Ectodermal cell (in vitro differentiated cells): ENCODE data around the gene ZNF691.
A peak's percentile ranks its signal among the peaks of the same experiment; 100 is the strongest.

ENCODE experiments used
- H3K27ac ChIP-seq: 2 replicates; pipeline ENCODE4 v1.7.0; 2013; ENCODE audit warnings: mild to moderate bottlenecking, low read depth, low read length; ENCODE audit not compliant: insufficient read depth, poor library complexity, severe bottlenecking
- H3K27me3 ChIP-seq: 2 replicates; pipeline ENCODE4 v1.7.0; 2013; ENCODE audit warnings: mild to moderate bottlenecking, low read length; ENCODE audit not compliant: insufficient read depth, control insufficient read depth, poor library complexity, severe bottlenecking
- H3K36me3 ChIP-seq: one replicate; pipeline ENCODE4 v1.7.0; 2013; ENCODE audit warnings: low read length; ENCODE audit not compliant: control insufficient read depth, insufficient read depth
- H3K4me1 ChIP-seq: one replicate; pipeline ENCODE4 v1.7.0; 2013; ENCODE audit warnings: low read length; ENCODE audit not compliant: control insufficient read depth, insufficient read depth
- H3K4me3 ChIP-seq: 2 replicates; pipeline ENCODE4 v1.7.0; 2013; ENCODE audit warnings: low read depth, low read length, control low read depth; ENCODE audit not compliant: insufficient read depth
- H3K9me3 ChIP-seq: 2 replicates; pipeline ENCODE4 v1.7.0; 2013; ENCODE audit warnings: mild to moderate bottlenecking, low read length, moderate library complexity; ENCODE audit not compliant: control insufficient read depth
- WGBS, 2 experiments: methylation state at CpG; one replicate each; pipeline ENCODE4 v1.1.7; 2013; ENCODE audit warnings: missing lambda C conversion rate in 2 of 2; 5-methylcytosine and 5-hydroxymethylcytosine counted together

The ZNF691 gene

DNA sequence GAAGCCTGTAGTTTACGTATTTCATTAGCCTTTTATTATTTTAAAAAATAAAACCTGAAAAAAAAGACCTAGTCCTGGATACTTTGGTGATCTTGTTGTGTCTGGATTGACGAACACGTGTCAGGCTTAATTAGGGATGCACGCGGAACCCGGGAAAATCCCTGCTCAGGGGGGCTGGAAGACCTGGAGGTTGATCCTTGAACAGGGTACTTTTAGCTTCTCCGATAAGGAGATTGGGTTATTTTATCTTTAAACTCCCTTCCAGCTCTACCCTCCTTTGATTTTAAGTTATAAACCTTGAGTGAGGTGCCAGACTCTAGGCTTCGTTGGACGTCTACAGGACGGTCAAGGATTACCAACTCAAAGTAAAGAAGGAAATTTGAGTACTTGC lies 552 bp upstream of the ZNF691 start:
- Histone ChIP-seq H3K4me3 (peak overlapping the region; percentile 94), H3K27me3 (no peaks in the 10 kb centered on the region), H3K4me1 (peaks cover 11% of the 10 kb centered on the region), H3K36me3 (peaks cover 15% of the 10 kb centered on the region), H3K27ac (no peak overlapping the region), H3K9me3 (no peaks in the 10 kb centered on the region)
- 4 to 8% methylated on average over 9 to 10 of the region's 10 CpGs for WGBS, 2 experiments

GRCh38 chr1:42847111-42847595 lies 740 bp downstream of the ZNF691 start:
- Histone ChIP-seq H3K4me1 (peaks cover 11% of the 10 kb centered on the region), H3K4me3 (peak overlapping the region; percentile 94), H3K9me3 (no peaks in the 10 kb centered on the region), H3K27me3 (no peaks in the 10 kb centered on the region), H3K27ac (no peak overlapping the region), H3K36me3 (peaks cover 26% of the 10 kb centered on the region)
- 10 to 13% methylated on average over 6 of the region's 6 CpGs for WGBS, 2 experiments

GRCh38 chr1:42847721-42848460 lies 1.5 kb downstream of the ZNF691 start:
- H3K27ac ChIP-seq, result no peak overlapping the region

DNA sequence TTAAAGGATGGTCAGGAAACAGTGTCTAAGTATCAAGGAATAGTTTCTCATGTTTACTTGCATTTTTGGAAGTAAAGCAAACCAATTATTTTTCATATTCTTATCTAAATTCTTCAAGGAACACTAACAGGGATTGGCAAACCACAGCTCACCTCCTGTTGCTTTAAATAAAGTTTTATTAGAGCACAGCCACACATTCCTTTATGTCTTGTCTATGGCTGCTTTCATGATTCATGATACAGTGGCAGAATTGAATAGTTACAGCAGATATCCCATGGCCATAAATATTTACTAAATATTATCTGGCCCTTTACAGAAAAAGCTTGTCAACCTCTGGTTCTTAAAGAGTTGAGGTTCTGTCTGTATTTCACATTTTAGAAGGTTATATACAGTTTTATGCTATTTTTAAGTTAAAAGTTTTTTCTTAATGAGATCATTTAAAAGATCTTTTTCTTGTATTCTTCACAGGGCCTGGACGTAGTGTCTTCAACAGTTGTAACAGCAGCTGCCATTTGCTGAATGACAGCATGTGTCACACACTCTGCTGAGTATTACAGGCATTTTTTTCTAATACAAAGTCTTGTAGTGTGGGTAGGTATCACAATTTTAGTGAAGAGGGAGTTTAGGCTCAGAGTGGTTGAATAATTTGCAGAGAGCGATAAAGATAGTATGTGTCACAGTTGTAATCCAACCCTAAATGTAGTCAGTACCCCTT lies 2.6 kb downstream of the ZNF691 start:
- Histone ChIP-seq H3K27me3 (no peaks in the 10 kb centered on the region), H3K36me3 (peaks cover 34% of the 10 kb centered on the region), H3K4me1 (peaks cover 11% of the 10 kb centered on the region), H3K9me3 (no peaks in the 10 kb centered on the region), H3K4me3 (no peak overlapping the region), H3K27ac (no peak overlapping the region)
- WGBS, 2 experiments, result 87 to 95% methylated on average over 2 of the region's 2 CpGs

More at GRCh38 chr1:42847721-42848460, 1.5 kb downstream of the ZNF691 start:
- H3K27me3 ChIP-seq, result no peaks in the 10 kb centered on the region
- peaks cover 11% of the 10 kb centered on the region for H3K4me1 ChIP-seq
- peak overlapping the region; percentile 94 for H3K4me3 ChIP-seq
- WGBS, 2 experiments, result 74% methylated on average over 6 of the region's 6 CpGs
- peaks cover 32% of the 10 kb centered on the region for H3K36me3 ChIP-seq
- H3K9me3 ChIP-seq, result no peaks in the 10 kb centered on the region

- H3K27ac ChIP-seq, result no peak overlapping the region
- H3K4me3 ChIP-seq, result no peak overlapping the region
- 88 to 96% methylated on average over 5 of the region's 5 CpGs for WGBS, 2 experiments
- no peaks in the 10 kb centered on the region for H3K9me3 ChIP-seq
- H3K36me3 ChIP-seq, result peaks cover 34% of the 10 kb centered on the region
- H3K27me3 ChIP-seq, result no peaks in the 10 kb centered on the region
- peaks cover 11% of the 10 kb centered on the region for H3K4me1 ChIP-seq
Measured at GRCh38 chr1:42849944-42850343, 3.5 kb downstream of the ZNF691 start.

GRCh38 chr1:42851420-42851819 lies 5.0 kb downstream of the ZNF691 start:
- H3K27ac ChIP-seq, result no peak overlapping the region
- WGBS, 2 experiments, result 97 to 98% methylated on average over 15 of the region's 15 CpGs
- H3K4me3 ChIP-seq, result no peak overlapping the region
- no peaks in the 10 kb centered on the region for H3K27me3 ChIP-seq
- no peaks in the 10 kb centered on the region for H3K9me3 ChIP-seq
- peaks cover 11% of the 10 kb centered on the region for H3K4me1 ChIP-seq
- peaks cover 34% of the 10 kb centered on the region for H3K36me3 ChIP-seq

- Histone ChIP-seq H3K4me3 (no peak overlapping the region), H3K27ac (no peak overlapping the region), H3K4me1 (peaks cover 11% of the 10 kb centered on the region), H3K36me3 (peaks cover 34% of the 10 kb centered on the region), H3K27me3 (no peaks in the 10 kb centered on the region), H3K9me3 (no peaks in the 10 kb centered on the region)
- WGBS, 2 experiments, result 96 to 97% methylated on average over 2 of the region's 2 CpGs
Measured at GRCh38 chr1:42851960-42852607, 5.7 kb downstream of the ZNF691 start.

GRCh38 chr1:42852608-42852980 lies 6.2 kb downstream of the ZNF691 start:
- 0 to 52% methylated on average over 1 to 2 of the region's 2 CpGs for WGBS, 2 experiments
- no peak overlapping the region for H3K27ac ChIP-seq
- no peaks in the 10 kb centered on the region for H3K27me3 ChIP-seq
- H3K36me3 ChIP-seq, result peaks cover 34% of the 10 kb centered on the region
- H3K4me1 ChIP-seq, result peaks cover 6% of the 10 kb centered on the region
- H3K9me3 ChIP-seq, result no peaks in the 10 kb centered on the region
- H3K4me3 ChIP-seq, result no peak overlapping the region

DNA sequence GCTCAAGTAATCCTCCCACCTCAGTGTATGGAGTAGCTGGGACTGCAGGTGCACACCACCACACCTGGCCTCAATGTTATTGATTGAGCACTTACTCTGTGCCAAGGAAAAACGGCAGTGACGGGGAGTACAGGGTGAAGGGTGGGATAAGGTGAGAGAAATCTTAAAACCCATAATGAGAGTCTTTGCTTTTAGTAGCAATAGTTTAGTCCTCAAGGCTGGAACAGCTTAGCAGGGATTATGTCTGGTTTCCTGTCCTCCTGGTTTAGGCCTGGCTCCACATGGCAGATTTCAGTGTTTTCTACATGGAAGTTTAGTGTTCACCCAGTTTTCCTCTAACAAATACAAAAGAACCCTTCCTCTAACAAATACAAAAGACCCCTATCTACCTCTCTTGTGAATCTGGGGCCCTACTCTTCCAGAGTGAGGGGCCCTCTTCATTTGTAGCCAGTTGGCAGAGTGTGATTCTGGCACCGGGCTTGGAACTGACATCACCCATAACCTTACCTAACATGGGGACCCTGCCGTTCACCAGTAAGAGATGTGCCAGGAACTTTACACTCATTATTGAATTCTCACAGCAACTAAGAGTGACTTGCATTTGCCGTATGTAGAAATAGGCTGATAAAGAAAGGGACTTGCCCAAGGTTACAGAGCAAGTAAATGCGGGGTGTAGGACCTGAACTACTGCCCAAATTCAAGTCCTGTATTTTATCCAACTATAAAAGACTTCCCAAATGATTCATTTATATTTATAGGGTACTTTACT lies 6.9 kb downstream of the ZNF691 start:
- H3K4me1 ChIP-seq, result no peaks in the 10 kb centered on the region
- H3K27me3 ChIP-seq, result no peaks in the 10 kb centered on the region
- H3K27ac ChIP-seq, result no peak overlapping the region
- no peak overlapping the region for H3K4me3 ChIP-seq
- peaks cover 34% of the 10 kb centered on the region for H3K36me3 ChIP-seq
- H3K9me3 ChIP-seq, result no peaks in the 10 kb centered on the region
- WGBS, 2 experiments, result 95 to 96% methylated on average over 5 to 6 of the region's 6 CpGs
